Esophagus squamous epithelium (tissue), 4 donors: ENCODE results near the gene SCAND1.

Source experiments
- CTCF ChIP-seq, 6 experiments: fragments of 450-650 bp in 4 of 6; fragments of 200-600 bp in 2 of 6; sonication (generic) in 2 of 6; IDR thresholded peaks; one replicate each; pipeline ENCODE4 v1.5.1; 2016 to 2019; ENCODE audit warnings: antibody characterized with exemption in 6 of 6, mild to moderate bottlenecking in 4 of 6, moderate library complexity in 4 of 6
- POLR2A ChIP-seq, 4 donors: fragments of 450-650 bp; IDR thresholded peaks; one replicate each; pipeline ENCODE4 v1.6.1; 2017; ENCODE audit warnings: antibody characterized with exemption in 4 of 4, mild to moderate bottlenecking in 4 of 4, moderate library complexity in 3 of 4

- TF ChIP-seq CTCF (IDR thresholded peaks at IDR 0.05): no peak
- TF ChIP-seq POLR2A (IDR thresholded peaks at IDR 0.05): no peak
Measured at GRCh38 chr20:35988910-35989463, 34.7 kb upstream of the SCAND1 start.
